ENCODE data around the gene RAPGEF4. TPM values are rescaled to one million over a fixed set of nuclear protein-coding genes. Genes with fewer than 3 reads are reported as not detected.

RAPGEF4 gene
- total RNA-seq, 1 experiment from 2014 or later, result 1.4 TPM

GRCh38 chr2:172951554-172951953, 215.9 kb downstream of the RAPGEF4 start:
- H3K27me3 ChIP-seq (ENCODE audit: insufficient read depth, low read length), result no peaks in the 10 kb centered on the region
- no peak overlapping the region for H4K8ac ChIP-seq (replicated peaks; ENCODE audit: insufficient read length, low read depth, low read length)
- no peak overlapping the region for H3K9ac ChIP-seq (ENCODE audit: extremely low read depth, insufficient read length, low read length)
- no peak overlapping the region for H2BK15ac ChIP-seq (ENCODE audit: low read depth, low read length)
- no peak overlapping the region for H3K23ac ChIP-seq (ENCODE audit: insufficient read length, low read depth, low read length)
- WGBS (ENCODE audit: extremely low coverage, insufficient read length, low lambda C conversion rate), result no CpG with 5 or more reads among the region's 2 CpGs
- no peak overlapping the region for H3K4me2 ChIP-seq (ENCODE audit: insufficient read depth, insufficient read length, low read length)
- no peak overlapping the region for H2BK20ac ChIP-seq (ENCODE audit: low read depth, low read length, poor library complexity, severe bottlenecking)
- Mint-ChIP-seq H3K9me3 (no peaks in the 10 kb centered on the region), H3K4me1 (peaks cover 2 to 14% of the 10 kb centered on the region in 2 experiments; a peak in 3 of 4 replicates), H3K27me3 (ENCODE audit: low read depth) (no peaks in the 10 kb centered on the region), H3K4me3 (no peak overlapping the region), H3K27ac (no peak overlapping the region), H3K36me3 (ENCODE audit: insufficient read depth in 1 of 3, low read depth in 3 of 3) (no peaks in the 10 kb centered on the region)
- H3T11ph ChIP-seq (ENCODE audit: low read length), result no peak overlapping the region
- H3K27ac ChIP-seq (ENCODE audit: insufficient read length, low read depth, low read length), result no peak overlapping the region
- H4K5ac ChIP-seq (ENCODE audit: insufficient read length, low read depth, low read length), result no peak overlapping the region
- H3K9me3 ChIP-seq (ENCODE audit: control insufficient read depth, low read depth, low read length), result no peaks in the 10 kb centered on the region
- no peak for TF ChIP-seq CTCF (conservative IDR thresholded peaks at IDR 0.05)
- H3K18ac ChIP-seq (ENCODE audit: insufficient read length, low read depth, low read length), result no peak overlapping the region
- H3K23me2 ChIP-seq (ENCODE audit: insufficient read length, low read depth, low read length, poor library complexity, severe bottlenecking), result no peaks in the 10 kb centered on the region
- H3K79me1 ChIP-seq (ENCODE audit: insufficient read depth, low read depth, low read length, poor library complexity, severe bottlenecking), result no peaks in the 10 kb centered on the region
- no peaks in the 10 kb centered on the region for H4K20me1 ChIP-seq (ENCODE audit: control insufficient read depth, insufficient read depth, insufficient read length)
- H3K14ac ChIP-seq (ENCODE audit: insufficient read depth, low read length), result no peak overlapping the region
- H2AK5ac ChIP-seq (ENCODE audit: insufficient read length, low read length), result no peak overlapping the region
- no peak overlapping the region for H2BK12ac ChIP-seq (ENCODE audit: insufficient read length, low read depth, low read length)
- H2AFZ ChIP-seq (ENCODE audit: low read length), result no peak overlapping the region
- H3K79me2 ChIP-seq (ENCODE audit: insufficient read depth, low read length), result no peaks in the 10 kb centered on the region
- no peak overlapping the region for H3K56ac ChIP-seq (ENCODE audit: insufficient read length, low read depth, low read length)
- DNase-seq, result no peak
- no peak overlapping the region for H2BK5ac ChIP-seq (ENCODE audit: insufficient read length, low read length)
- H4K91ac ChIP-seq (ENCODE audit: insufficient read length, low read depth, low read length), result no peak overlapping the region
- H3K4me1 ChIP-seq (ENCODE audit: insufficient read depth, low read length), result no peaks in the 10 kb centered on the region
- H2BK120ac ChIP-seq (ENCODE audit: low read depth, low read length, poor library complexity, severe bottlenecking), result no peak overlapping the region
- H3K4ac ChIP-seq (ENCODE audit: low read depth, low read length), result no peak overlapping the region
